H1 (cell line): ENCODE results near the gene COX7A2. TPM values are rescaled to one million over a fixed set of nuclear protein-coding genes. Genes with fewer than 3 reads are reported as not detected.

Experiments used
- CTCF ChIA-PET: fragments of 300-600 bp; sonication (Branson Sonifier 250); formaldehyde crosslinking; loops from one replicate; lab custom pipeline; 2021; ENCODE audit not compliant: partially characterized antibody; lab: Charles Lee
- POLR2A ChIA-PET: fragments of 300-600 bp; sonication (Branson Sonifier 250); formaldehyde crosslinking; loops from one replicate; lab custom pipeline; 2021; ENCODE audit warnings: inconsistent platforms; ENCODE audit not compliant: partially characterized antibody; lab: Charles Lee
- DNase-seq, 2 experiments: peaks; one replicate each; pipeline versions ENCODE4 v3.0.0 to v3.0.0-alpha.2; 2010 to 2022; ENCODE audit warnings: low spot score in 2 of 2, low read depth in 1 of 2, mixed read lengths in 1 of 2
- FAIRE-seq: peaks from 2 replicates; lab custom pipeline; 2011; peaks lifted over from hg19 to GRCh38; lab: Jason Lieb, UNC
- H2AFZ ChIP-seq: 2 replicates; pipeline ENCODE4 v1.8.1; 2012; ENCODE audit warnings: low read length, inconsistent platforms
- H2AK5ac ChIP-seq: 2 replicates; pipeline ENCODE4 v1.6.1; 2013; ENCODE audit warnings: low read depth, low read length
- H2BK120ac ChIP-seq: replicated peaks from 2 replicates; pipeline ENCODE3; 2013; ENCODE audit warnings: low read depth, low read length, inconsistent platforms
- H2BK12ac ChIP-seq: 2 replicates; pipeline ENCODE4 v1.6.1; 2013; ENCODE audit warnings: low read depth, low read length
- H2BK15ac ChIP-seq: 2 replicates; pipeline ENCODE4 v1.6.1; 2013; ENCODE audit warnings: low read length
- H2BK20ac ChIP-seq: 2 replicates; pipeline ENCODE4 v1.6.1; 2013; ENCODE audit warnings: low read length
- H2BK5ac ChIP-seq: 2 replicates; pipeline ENCODE4 v1.6.1; 2013; ENCODE audit warnings: low read depth, low read length
- H3K14ac ChIP-seq: 2 replicates; pipeline ENCODE4 v1.6.1; 2013; ENCODE audit warnings: inconsistent platforms; ENCODE audit not compliant: insufficient read length
- H3K18ac ChIP-seq: 2 replicates; pipeline ENCODE4 v1.6.1; 2013; ENCODE audit warnings: low read length; ENCODE audit errors: extremely low read depth
- H3K23ac ChIP-seq: 2 replicates; pipeline ENCODE4 v1.6.1; 2013; ENCODE audit warnings: inconsistent platforms; ENCODE audit not compliant: insufficient read length
- H3K23me2 ChIP-seq: 2 replicates; pipeline ENCODE4 v1.6.1; 2013; ENCODE audit warnings: low read depth, low read length
- H3K27ac ChIP-seq: 2 replicates; pipeline ENCODE4 v1.6.1; 2011; ENCODE audit warnings: low read depth, low read length, inconsistent platforms
- H3K27me3 ChIP-seq, 4 experiments: replicated peaks in 1 of 4; 1 replicate in 1 of 4; 2 replicates in 3 of 4; pipeline versions ENCODE4 v1.6.1 to v1.8.1; 2011 to 2013; ENCODE audit warnings: low read length in 3 of 4, mild to moderate bottlenecking in 3 of 4, inconsistent platforms in 2 of 4, mixed read lengths in 2 of 4, moderate library complexity in 1 of 4; ENCODE audit not compliant: control insufficient read depth in 3 of 4, insufficient read depth in 3 of 4; ENCODE audit errors: extremely low read depth in 1 of 4
- H3K36me3 ChIP-seq, 4 experiments: 2 replicates each; pipeline versions ENCODE4 v1.6.1 to v1.8.1; 2011 to 2013; ENCODE audit warnings: mild to moderate bottlenecking in 4 of 4, low read length in 3 of 4, moderate library complexity in 2 of 4, control low read depth in 1 of 4, inconsistent platforms in 1 of 4; ENCODE audit not compliant: insufficient read depth in 4 of 4, control insufficient read depth in 2 of 4
- H3K4ac ChIP-seq: replicated peaks from 2 replicates; pipeline ENCODE3; 2013; ENCODE audit warnings: low read length, low read depth, mixed read lengths, inconsistent platforms; ENCODE audit not compliant: insufficient read length
- H3K4me1 ChIP-seq, 4 experiments: replicated peaks in 1 of 4; 1 replicate in 1 of 4; 2 replicates in 3 of 4; pipeline versions ENCODE4 v1.6.1 to v1.8.1; 2011 to 2013; ENCODE audit warnings: low read length in 3 of 4, inconsistent platforms in 2 of 4, mixed read lengths in 1 of 4; ENCODE audit not compliant: insufficient read depth in 4 of 4, control insufficient read depth in 3 of 4
- H3K4me2 ChIP-seq, 2 experiments: 2 replicates each; pipeline versions ENCODE4 v1.6.1 to v1.8.1; 2011 to 2013; ENCODE audit warnings: low read depth in 2 of 2, low read length in 2 of 2, control low read depth in 1 of 2, inconsistent platforms in 1 of 2, mild to moderate bottlenecking in 1 of 2; ENCODE audit not compliant: insufficient read depth in 1 of 2
- H3K4me3 ChIP-seq, 4 experiments: fragments of 200-600, 300-600 bp in 1 of 4; sonication (generic), shearing (Covaris generic), sonication (Bioruptor Twin) in 1 of 4; 2 replicates each; pipeline versions ENCODE4 v1.5.1 to v1.8.1; 2011 to 2016; ENCODE audit warnings: low read length in 4 of 4, low read depth in 3 of 4, control low read depth in 2 of 4, inconsistent platforms in 2 of 4, mild to moderate bottlenecking in 2 of 4, mixed read lengths in 1 of 4, moderate library complexity in 1 of 4; ENCODE audit not compliant: insufficient read depth in 2 of 4; ENCODE audit errors: extremely low read depth in 1 of 4
- H3K56ac ChIP-seq: replicated peaks from 2 replicates; pipeline ENCODE3; 2013; ENCODE audit warnings: low read depth, mild to moderate bottlenecking, mixed read lengths, low read length, inconsistent platforms; ENCODE audit not compliant: insufficient read length
- H3K79me1 ChIP-seq: 2 replicates; pipeline ENCODE4 v1.6.1; 2013; ENCODE audit warnings: low read depth, low read length, control low read depth
- H3K79me2 ChIP-seq, 2 experiments: 2 replicates each; pipeline versions ENCODE4 v1.6.1 to v1.8.1; 2012 to 2013; ENCODE audit warnings: low read length in 2 of 2, mild to moderate bottlenecking in 2 of 2, inconsistent platforms in 1 of 2; ENCODE audit not compliant: insufficient read depth in 2 of 2, control insufficient read depth in 1 of 2
- H3K9ac ChIP-seq, 4 experiments: replicated peaks in 1 of 4; 1 replicate in 1 of 4; 2 replicates in 3 of 4; pipeline versions ENCODE4 v1.6.1 to v1.8.1; 2011 to 2013; ENCODE audit warnings: low read depth in 3 of 4, low read length in 3 of 4, control low read depth in 2 of 4, mild to moderate bottlenecking in 2 of 4, moderate library complexity in 2 of 4, inconsistent platforms in 1 of 4; ENCODE audit errors: extremely low read depth in 1 of 4
- H3K9me3 ChIP-seq, 2 experiments: 2 replicates each; pipeline versions ENCODE4 v1.6.1 to v1.8.1; 2012 to 2013; ENCODE audit warnings: mild to moderate bottlenecking in 2 of 2, moderate library complexity in 2 of 2, control low read depth in 1 of 2, inconsistent platforms in 1 of 2, low read depth in 1 of 2, low read length in 1 of 2, mixed read lengths in 1 of 2; ENCODE audit not compliant: insufficient read depth in 2 of 2
- H4K20me1 ChIP-seq, 2 experiments: replicated peaks in 1 of 2; 2 replicates each; pipeline versions ENCODE3 to v1.8.1; 2011 to 2013; ENCODE audit warnings: inconsistent platforms in 2 of 2, low read length in 2 of 2, mild to moderate bottlenecking in 1 of 2; ENCODE audit not compliant: insufficient read depth in 2 of 2, control insufficient read depth in 1 of 2
- H4K5ac ChIP-seq: 2 replicates; pipeline ENCODE4 v1.6.1; 2013; ENCODE audit warnings: low read length, low read depth, mixed read lengths, inconsistent platforms; ENCODE audit not compliant: insufficient read length
- H4K8ac ChIP-seq: 2 replicates; pipeline ENCODE4 v1.8.0; 2013; ENCODE audit warnings: mild to moderate bottlenecking, moderate library complexity, low read length, inconsistent platforms; ENCODE audit not compliant: insufficient read depth; ENCODE audit errors: extremely low read depth
- H4K91ac ChIP-seq: replicated peaks from 2 replicates; pipeline ENCODE3; 2013; ENCODE audit warnings: low read length, mixed read lengths, inconsistent platforms; ENCODE audit not compliant: insufficient read length
- BACH1 ChIP-seq: IDR thresholded peaks from 2 replicates; pipeline ENCODE4 v1.6.1; 2012; ENCODE audit warnings: low read length, improper control_type of control experiment
- CBX8 ChIP-seq: fragments of 300-800, 300-1000 bp; sonication (generic); IDR thresholded peaks from 2 replicates; pipeline ENCODE4 v1.7.1; 2016; ENCODE audit warnings: low read depth, low read length, borderline replicate concordance
- CTCF ChIP-seq, 3 experiments: IDR thresholded peaks; 1 replicate in 2 of 3; 2 replicates in 1 of 3; pipeline versions ENCODE4 v1.5.1 to v1.6.1; 2011; ENCODE audit warnings: low read length in 3 of 3, mild to moderate bottlenecking in 3 of 3, inconsistent platforms in 2 of 3, low read depth in 1 of 3, moderate library complexity in 1 of 3; ENCODE audit not compliant: insufficient read depth in 1 of 3; ENCODE audit errors: control extremely low read depth in 1 of 3
- KDM5A ChIP-seq: fragments of 200-600 bp; IDR thresholded peaks from 2 replicates; pipeline ENCODE4 v1.7.1; 2012; ENCODE audit warnings: mild to moderate bottlenecking, low read length, inconsistent platforms, mixed read lengths
- SAP30 ChIP-seq: fragments of 300-600 bp; sonication (generic); IDR thresholded peaks from 2 replicates; pipeline ENCODE4 v1.7.1; 2012; ENCODE audit warnings: low read length, moderate library complexity, mild to moderate bottlenecking, inconsistent platforms; ENCODE audit not compliant: insufficient read depth, insufficient replicate concordance
- YY1 ChIP-seq: IDR thresholded peaks from 2 replicates; pipeline ENCODE4 v1.6.1; 2011; ENCODE audit warnings: low read depth, mild to moderate bottlenecking, low read length
- WGBS, 2 experiments: shearing (Covaris generic) in 1 of 2; methylation state at CpG; one replicate each; pipeline versions ENCODE4 v1.1.6 to v1.1.7; 2013 to 2015; ENCODE audit warnings: low lambda C conversion rate in 2 of 2, mixed read lengths in 2 of 2, inconsistent platforms in 1 of 2, low coverage in 1 of 2, missing lambda C conversion rate in 1 of 2; ENCODE audit not compliant: insufficient replicate concordance in 2 of 2, insufficient coverage in 1 of 2, insufficient read length in 1 of 2; ENCODE audit errors: extremely low coverage in 1 of 2, missing lambda C conversion rate in 1 of 2; 5-methylcytosine and 5-hydroxymethylcytosine counted together
- polyA plus RNA-seq, 7 experiments: library from polyadenylated mRNA; depleted of rRNA in 3 of 7; stranded (reverse) in 5 of 7; unstranded in 2 of 7; fragments of >200 nt in 5 of 7; fragments of 200-250 nt in 2 of 7; gene quantifications; 1 replicate in 5 of 7; 2 replicates in 1 of 7; 4 replicates in 1 of 7; pipeline versions ENCODE4 v1.2.1 to v1.2.3, GENCODE V29; 2011 to 2013; ENCODE audit warnings: missing spikeins in 2 of 7, mixed read lengths in 2 of 7
- total RNA-seq: library from RNA; stranded (reverse); fragmentation: NEBNext Ultra II Directional; extraction: Animal tissue kit (Norgen Biotek cat#: 25700); gene quantifications from 2 replicates; pipeline ENCODE4 v1.2.1, GENCODE V29; 2021

COX7A2 gene
- total and polyA plus RNA-seq, 2 of the 8 experiments (the other 6 are each of a cell fraction or from before 2014, with no cell fraction given) = 262 to 468 TPM

GRCh38 chr6:75188221-75188925, 55.2 kb downstream of the COX7A2 start:
- H2BK15ac ChIP-seq = no peak overlapping the region
- no peaks in the 10 kb centered on the region for H3K79me2 ChIP-seq
- ChIA-PET CTCF (interaction anchor here (0.8 to 2.0 kb wide), 2 partner anchors 15 to 22 kb away, joined by 3 to 5 read pairs; no protein-coding TSS in a partner anchor), POLR2A (no interaction called here)
- H2BK5ac ChIP-seq = no peak overlapping the region
- no peak overlapping the region for H3K56ac ChIP-seq
- no peaks in the 10 kb centered on the region for H3K36me3 ChIP-seq
- H4K8ac ChIP-seq = no peak overlapping the region
- H3K14ac ChIP-seq = no peak overlapping the region
- H4K20me1 ChIP-seq = no peaks in the 10 kb centered on the region
- no peak overlapping the region for H2BK12ac ChIP-seq
- no peaks in the 10 kb centered on the region for H3K9me3 ChIP-seq
- no peak overlapping the region for H3K9ac ChIP-seq
- no peak for DNase-seq
- 88% methylated on average over 3 of the region's 3 CpGs; no CpG with 5 or more reads in 1 of the 2 experiments for WGBS, 2 experiments
- H4K91ac ChIP-seq = no peak overlapping the region
- H3K27ac ChIP-seq = no peak overlapping the region
- TF ChIP-seq CBX8 = no peak
- TF ChIP-seq BACH1 = no peak
- TF ChIP-seq SAP30 = no peak
- no peak for TF ChIP-seq KDM5A
- TF ChIP-seq CTCF (IDR thresholded peaks at IDR 0.05; ENCODE audit: control extremely low read depth in 1 of 3, insufficient read depth in 1 of 3, low read depth in 1 of 3, low read length in 3 of 3) = no peak
- no peak for TF ChIP-seq YY1
- TF ChIP-seq, all 59 proteins: peak for 0
- H3K27me3 ChIP-seq = no peaks in the 10 kb centered on the region
- H3K23ac ChIP-seq = no peak overlapping the region
- H2BK120ac ChIP-seq = no peak overlapping the region
- H3K4ac ChIP-seq = no peak overlapping the region
- no peak overlapping the region for H2BK20ac ChIP-seq
- no peaks in the 10 kb centered on the region for H3K79me1 ChIP-seq
- no peak overlapping the region for H3K4me3 ChIP-seq
- no peak overlapping the region for H3K18ac ChIP-seq
- H2AFZ ChIP-seq = no peak overlapping the region
- no peak overlapping the region for H4K5ac ChIP-seq
- no peaks in the 10 kb centered on the region for H3K4me1 ChIP-seq
- H2AK5ac ChIP-seq = no peak overlapping the region
- FAIRE-seq = no peak
- no peaks in the 10 kb centered on the region for H3K23me2 ChIP-seq
- no peak overlapping the region for H3K4me2 ChIP-seq
